Activated CD8-positive, alpha-beta T cell treated with anti-CD3 and anti-CD28 coated beads, Interleukin-2, amount 10 ng/mL, durations not matched to agents 7 days and 5 days (primary cell): Measurements from ENCODE around the gene SLC9A3. TPM values are rescaled to one million over a fixed set of nuclear protein-coding genes. Genes with fewer than 3 reads are reported as not detected.

Source experiments
- ATAC-seq: fragments of 150-1000 bp; cut with Tn5 transposase; one replicate; pipeline ENCODE4 v1.10.0; 2021; ENCODE audit warnings: moderate library complexity
- CTCF ChIA-PET: fragments of 350-600 bp; sonication (Branson Sonifier 250); formaldehyde crosslinking; loops from one replicate; lab custom pipeline; 2021; ENCODE audit warnings: antibody characterized with exemption; lab: Charles Lee
- POLR2A ChIA-PET: fragments of 350-600 bp; sonication (Branson Sonifier 250); formaldehyde crosslinking; loops from one replicate; lab custom pipeline; 2021; ENCODE audit warnings: antibody characterized with exemption; lab: Charles Lee
- DNase-seq: peaks from one replicate; pipeline ENCODE4 v3.0.0-alpha.2; 2020
- H3K27ac Mint-ChIP-seq: one replicate; pipeline ENCODE4 v1.8.0; 2021; ENCODE audit warnings: mild to moderate bottlenecking, mixed read lengths
- H3K27me3 Mint-ChIP-seq: one replicate; pipeline ENCODE4 v1.8.0; 2021; ENCODE audit warnings: low read depth, mixed read lengths
- H3K36me3 Mint-ChIP-seq: one replicate; pipeline ENCODE4 v1.8.0; 2021; ENCODE audit warnings: low read depth, mixed read lengths
- H3K4me1 Mint-ChIP-seq: one replicate; pipeline ENCODE4 v1.8.0; 2021; ENCODE audit warnings: low read depth, mixed read lengths
- H3K4me3 Mint-ChIP-seq: one replicate; pipeline ENCODE4 v1.8.0; 2021; ENCODE audit warnings: mild to moderate bottlenecking, mixed read lengths
- H3K9me3 Mint-ChIP-seq: one replicate; pipeline ENCODE4 v1.8.0; 2022; ENCODE audit warnings: mixed read lengths; ENCODE audit not compliant: insufficient read depth
- total RNA-seq, 2 experiments: library from RNA; stranded (reverse); gene quantifications; one replicate each; pipeline ENCODE4 v1.2.3, GENCODE V29; 2021

SLC9A3 gene
- total RNA-seq, 2 experiments from 2014 or later = 1.6 to 1.9 TPM

GRCh38 chr5:542319-543311 is 18.4 kb upstream of the SLC9A3 start:
- H3K9me3 Mint-ChIP-seq = no peaks in the 10 kb centered on the region
- CTCF ChIA-PET = interaction anchor here (1.2 kb wide), 1 partner anchor 13 kb away, joined by 4 read pairs; no protein-coding TSS in a partner anchor

GRCh38 chr5:541539-542318 is 17.5 kb upstream of the SLC9A3 start:
- H3K36me3 Mint-ChIP-seq = no peaks in the 10 kb centered on the region
- no peak overlapping the region for H3K4me3 Mint-ChIP-seq
- peaks cover 6% of the 10 kb centered on the region for H3K27me3 Mint-ChIP-seq
- ChIA-PET CTCF (interaction anchor here (1.2 kb wide), 1 partner anchor 12 kb away, joined by 4 read pairs; no protein-coding TSS in a partner anchor), POLR2A (no interaction called here)
- no peak for DNase-seq
- H3K4me1 Mint-ChIP-seq = peaks cover 23% of the 10 kb centered on the region
- no peak overlapping the region for H3K27ac Mint-ChIP-seq
- ATAC-seq = no peak
- no peaks in the 10 kb centered on the region for H3K9me3 Mint-ChIP-seq

More at GRCh38 chr5:542319-543311, 18.4 kb upstream of the SLC9A3 start:
- Mint-ChIP-seq H3K36me3 (no peaks in the 10 kb centered on the region), H3K27ac (peak overlapping the region; percentile 57), H3K27me3 (peaks cover 6% of the 10 kb centered on the region), H3K4me1 (peaks cover 23% of the 10 kb centered on the region), H3K4me3 (no peak overlapping the region)
- no peak for ATAC-seq
- no peak for DNase-seq
- POLR2A ChIA-PET = interaction anchor here (0.9 kb wide), 1 partner anchor 13 kb away, joined by 3 read pairs; no protein-coding TSS in a partner anchor

- no peak for ATAC-seq
- H3K27ac Mint-ChIP-seq = no peak overlapping the region
- H3K27me3 Mint-ChIP-seq = peaks cover 8% of the 10 kb centered on the region
- peaks cover 23% of the 10 kb centered on the region for H3K4me1 Mint-ChIP-seq
- CTCF ChIA-PET = interaction anchor here (1.2 kb wide), 1 partner anchor 12 kb away, joined by 4 read pairs; no protein-coding TSS in a partner anchor
- H3K4me3 Mint-ChIP-seq = no peak overlapping the region
- no peak for DNase-seq
- POLR2A ChIA-PET = no interaction called here
- no peaks in the 10 kb centered on the region for H3K36me3 Mint-ChIP-seq
- no peaks in the 10 kb centered on the region for H3K9me3 Mint-ChIP-seq
Observed at GRCh38 chr5:540906-541538, 16.8 kb upstream of the SLC9A3 start.

- peaks cover 22% of the 10 kb centered on the region for H3K4me1 Mint-ChIP-seq
- no peak overlapping the region for H3K27ac Mint-ChIP-seq
- no peak overlapping the region for H3K4me3 Mint-ChIP-seq
- DNase-seq (no peak), ATAC-seq (no peak)
- ChIA-PET CTCF (interaction anchor here (1.0 kb wide), 1 partner anchor 11 kb away, joined by 4 read pairs; no protein-coding TSS in a partner anchor), POLR2A (interaction anchor here (0.6 to 2.1 kb wide), 2 partner anchors 11 to 72 kb away, joined by 3 to 7 read pairs; no protein-coding TSS in a partner anchor)
- peaks cover 8% of the 10 kb centered on the region for H3K27me3 Mint-ChIP-seq
- H3K36me3 Mint-ChIP-seq = no peaks in the 10 kb centered on the region
- no peaks in the 10 kb centered on the region for H3K9me3 Mint-ChIP-seq
Observed at GRCh38 chr5:540071-540905, 16.0 kb upstream of the SLC9A3 start.

GRCh38 chr5:539469-540070 is 15.3 kb upstream of the SLC9A3 start:
- Mint-ChIP-seq H3K27ac (no peak overlapping the region), H3K4me3 (no peak overlapping the region), H3K36me3 (no peaks in the 10 kb centered on the region), H3K9me3 (no peaks in the 10 kb centered on the region), H3K27me3 (peaks cover 8% of the 10 kb centered on the region), H3K4me1 (peaks cover 15% of the 10 kb centered on the region)
- ChIA-PET CTCF (interaction anchor here (0.8 to 1.0 kb wide), 2 partner anchors 10 to 17 kb away, joined by 3 to 4 read pairs; no protein-coding TSS in a partner anchor), POLR2A (interaction anchor here (2.1 kb wide), 1 partner anchor 10 kb away, joined by 7 read pairs; no protein-coding TSS in a partner anchor)
- ATAC-seq (no peak), DNase-seq (no peak)

- no peak for ATAC-seq
- ChIA-PET CTCF (interaction anchor here (0.8 to 1.0 kb wide), 2 partner anchors 10 to 16 kb away, joined by 3 to 4 read pairs; no protein-coding TSS in a partner anchor), POLR2A (interaction anchor here (2.1 kb wide), 1 partner anchor 10 kb away, joined by 7 read pairs; no protein-coding TSS in a partner anchor)
- Mint-ChIP-seq H3K36me3 (no peaks in the 10 kb centered on the region), H3K27me3 (peaks cover 8% of the 10 kb centered on the region), H3K9me3 (no peaks in the 10 kb centered on the region), H3K4me1 (peaks cover 9% of the 10 kb centered on the region), H3K4me3 (no peak overlapping the region), H3K27ac (no peak overlapping the region)
- no peak for DNase-seq
Observed at GRCh38 chr5:538801-539468, 14.7 kb upstream of the SLC9A3 start.

- H3K36me3 Mint-ChIP-seq = no peaks in the 10 kb centered on the region
- ATAC-seq (no peak), DNase-seq (no peak)
- H3K4me1 Mint-ChIP-seq = peaks cover 3% of the 10 kb centered on the region
- no peak overlapping the region for H3K27ac Mint-ChIP-seq
- ChIA-PET POLR2A (interaction anchor here (2.1 kb wide), 1 partner anchor 9 kb away, joined by 7 read pairs; no protein-coding TSS in a partner anchor), CTCF (interaction anchor here (0.8 kb wide), 1 partner anchor 15 kb away, joined by 3 read pairs; no protein-coding TSS in a partner anchor)
- H3K9me3 Mint-ChIP-seq = no peaks in the 10 kb centered on the region
- no peak overlapping the region for H3K4me3 Mint-ChIP-seq
- H3K27me3 Mint-ChIP-seq = peaks cover 8% of the 10 kb centered on the region
Observed at GRCh38 chr5:538271-538771, 14.1 kb upstream of the SLC9A3 start.

- ChIA-PET POLR2A (no interaction called here), CTCF (no interaction called here)
- Mint-ChIP-seq H3K27ac (no peak overlapping the region), H3K4me3 (no peak overlapping the region), H3K4me1 (no peaks in the 10 kb centered on the region), H3K27me3 (peaks cover 8% of the 10 kb centered on the region), H3K9me3 (no peaks in the 10 kb centered on the region), H3K36me3 (no peaks in the 10 kb centered on the region)
- no peak for ATAC-seq
- DNase-seq = no peak
Observed at GRCh38 chr5:537621-538071, 13.4 kb upstream of the SLC9A3 start.

GRCh38 chr5:537098-537497 is 12.8 kb upstream of the SLC9A3 start:
- ATAC-seq = no peak
- no peaks in the 10 kb centered on the region for H3K36me3 Mint-ChIP-seq
- H3K4me3 Mint-ChIP-seq = no peak overlapping the region
- POLR2A ChIA-PET = no interaction called here
- CTCF ChIA-PET = no interaction called here
- DNase-seq = no peak
- no peaks in the 10 kb centered on the region for H3K4me1 Mint-ChIP-seq
- no peaks in the 10 kb centered on the region for H3K9me3 Mint-ChIP-seq
- peaks cover 8% of the 10 kb centered on the region for H3K27me3 Mint-ChIP-seq
- H3K27ac Mint-ChIP-seq = no peak overlapping the region
